ENCODE results near the gene ISL2.

DNA sequence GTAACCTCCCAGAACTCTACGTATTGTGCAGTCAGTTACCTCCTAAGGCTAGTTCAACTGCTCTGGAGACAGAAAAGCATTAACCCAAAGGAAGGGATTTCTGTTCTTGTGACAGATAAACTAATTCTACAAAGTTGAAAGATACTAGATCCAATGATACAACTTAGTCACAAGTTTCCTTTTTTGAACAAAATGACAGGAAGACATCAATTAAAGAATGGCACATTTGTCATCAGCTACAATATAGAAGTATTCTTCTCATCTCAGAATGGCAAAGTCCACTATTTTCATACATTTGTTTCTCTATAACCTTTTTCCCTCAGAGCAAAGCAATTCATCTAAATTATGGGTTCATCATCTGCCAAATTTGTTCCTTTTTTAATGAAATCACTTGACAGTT, 43.7 kb downstream of the ISL2 start:
- TF ChIP-seq, protein P1, sequence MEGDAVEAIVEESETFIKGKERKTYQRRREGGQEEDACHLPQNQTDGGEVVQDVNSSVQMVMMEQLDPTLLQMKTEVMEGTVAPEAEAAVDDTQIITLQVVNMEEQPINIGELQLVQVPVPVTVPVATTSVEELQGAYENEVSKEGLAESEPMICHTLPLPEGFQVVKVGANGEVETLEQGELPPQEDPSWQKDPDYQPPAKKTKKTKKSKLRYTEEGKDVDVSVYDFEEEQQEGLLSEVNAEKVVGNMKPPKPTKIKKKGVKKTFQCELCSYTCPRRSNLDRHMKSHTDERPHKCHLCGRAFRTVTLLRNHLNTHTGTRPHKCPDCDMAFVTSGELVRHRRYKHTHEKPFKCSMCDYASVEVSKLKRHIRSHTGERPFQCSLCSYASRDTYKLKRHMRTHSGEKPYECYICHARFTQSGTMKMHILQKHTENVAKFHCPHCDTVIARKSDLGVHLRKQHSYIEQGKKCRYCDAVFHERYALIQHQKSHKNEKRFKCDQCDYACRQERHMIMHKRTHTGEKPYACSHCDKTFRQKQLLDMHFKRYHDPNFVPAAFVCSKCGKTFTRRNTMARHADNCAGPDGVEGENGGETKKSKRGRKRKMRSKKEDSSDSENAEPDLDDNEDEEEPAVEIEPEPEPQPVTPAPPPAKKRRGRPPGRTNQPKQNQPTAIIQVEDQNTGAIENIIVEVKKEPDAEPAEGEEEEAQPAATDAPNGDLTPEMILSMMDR (IDR thresholded peaks at IDR 0.05): no peak
- TF ChIP-seq POLR2A (IDR thresholded peaks at IDR 0.05): no peak

All from testis (tissue), 2 donors.